NCI-H2029 treated with DMSO at 0.1 percent for 48 hours (cell line): ENCODE data around the gene PSMD9.
A peak's percentile ranks its signal among the peaks of the same experiment; 100 is the strongest.
"Not testable (repeated sequence)": the region's sequence is repeated elsewhere in the genome, so short reads cannot be mapped to it uniquely, and the experiment has no call there.

Source experiments
- DNase-seq: peaks from one replicate; lab custom pipeline; 2025; lab: John Stamatoyannopoulos, UW

The PSMD9 gene

GRCh38 chr12:121873216-121873569 lies 15.4 kb upstream of the PSMD9 start:
- DNase-seq, result no peak

- DNase-seq, result no peak
Measured at GRCh38 chr12:121874071-121874470, 14.5 kb upstream of the PSMD9 start.

- no peak for DNase-seq
Measured at GRCh38 chr12:121875582-121875981, 13.0 kb upstream of the PSMD9 start.

GRCh38 chr12:121876080-121876447 lies 12.5 kb upstream of the PSMD9 start:
- DNase-seq, result not testable (repeated sequence)

GRCh38 chr12:121883315-121883660 lies 5.3 kb upstream of the PSMD9 start:
- no peak for DNase-seq

- not testable (repeated sequence) for DNase-seq
Measured at GRCh38 chr12:121885129-121885528, 3.5 kb upstream of the PSMD9 start.

GRCh38 chr12:121888083-121888477 lies 510 bp upstream of the PSMD9 start:
- no peak for DNase-seq

- DNase-seq, result no peak
Measured at GRCh38 chr12:121889274-121889624, 659 bp downstream of the PSMD9 start.

- not testable (repeated sequence) for DNase-seq
Measured at GRCh38 chr12:121889661-121890060, 1.1 kb downstream of the PSMD9 start.

- no peak for DNase-seq
Measured at GRCh38 chr12:121892673-121893561, 4.3 kb downstream of the PSMD9 start.

GRCh38 chr12:121893961-121894460 lies 5.4 kb downstream of the PSMD9 start:
- DNase-seq, result no peak

GRCh38 chr12:121894633-121895032 lies 6.0 kb downstream of the PSMD9 start:
- DNase-seq, result no peak

- no peak for DNase-seq
Measured at GRCh38 chr12:121898287-121898686, 9.7 kb downstream of the PSMD9 start.

GRCh38 chr12:121899590-121899989 lies 11.0 kb downstream of the PSMD9 start:
- DNase-seq, result no peak

- DNase-seq, result no peak
Measured at GRCh38 chr12:121903202-121903601, 14.6 kb downstream of the PSMD9 start.

GRCh38 chr12:121905746-121906145 lies 17.2 kb downstream of the PSMD9 start:
- no peak for DNase-seq

- no peak for DNase-seq
Measured at GRCh38 chr12:121908702-121909101, 20.1 kb downstream of the PSMD9 start.

- DNase-seq, result no peak
Measured at GRCh38 chr12:121911824-121912585, 23.4 kb downstream of the PSMD9 start.

GRCh38 chr12:121915841-121916321 lies 27.3 kb downstream of the PSMD9 start:
- DNase-seq, result no peak

- no peak for DNase-seq
Measured at GRCh38 chr12:121916719-121917118, 28.1 kb downstream of the PSMD9 start.

- DNase-seq, result peak; percentile 83
Measured at GRCh38 chr12:121917950-121918678, 29.5 kb downstream of the PSMD9 start, which contains the start of gene CFAP251. CFAP251 (plus strand) TSS chr12:121918592; CDS start chr12:121921306, 2,714 bp downstream.

- no peak for DNase-seq
Measured at GRCh38 chr12:121918679-121919038, 30.1 kb downstream of the PSMD9 start.
